NCI-H2196 treated with DMSO at 0.1 percent for 48 hours (cell line): ENCODE results near the gene CELSR3.
A peak's percentile ranks its signal among the peaks of the same experiment; 100 is the strongest.

ENCODE experiments used
- DNase-seq: peaks from one replicate; lab custom pipeline; 2025; ENCODE audit not compliant: unreplicated experiment; lab: John Stamatoyannopoulos, UW

The CELSR3 gene

GRCh38 chr3:48662753-48663488, at the start of gene CELSR3:
CELSR3 (minus strand) TSS chr3:48662886; CDS start chr3:48662634, 252 bp downstream.
- peak; percentile 27 for DNase-seq

- no peak for DNase-seq
These were observed 49.0 kb upstream of the CELSR3 start for GRCh38 chr3:48711727-48712126.

- no peak for DNase-seq
These were observed 46.4 kb upstream of the CELSR3 start for GRCh38 chr3:48709051-48709461.

- no peak for DNase-seq
These were observed 45.8 kb upstream of the CELSR3 start for GRCh38 chr3:48708481-48708889.

- DNase-seq: no peak
These were observed 44.5 kb upstream of the CELSR3 start for GRCh38 chr3:48707157-48707556.

GRCh38 chr3:48702320-48702920, 39.7 kb upstream of the CELSR3 start:
- no peak for DNase-seq

GRCh38 chr3:48700731-48701405, 38.2 kb upstream of the CELSR3 start:
- DNase-seq: no peak

GRCh38 chr3:48698891-48699290, 36.2 kb upstream of the CELSR3 start:
- no peak for DNase-seq

GRCh38 chr3:48697952-48698351, 35.3 kb upstream of the CELSR3 start:
- no peak for DNase-seq

GRCh38 chr3:48696601-48697000, 33.9 kb upstream of the CELSR3 start:
- DNase-seq: no peak

GRCh38 chr3:48696156-48696555, 33.5 kb upstream of the CELSR3 start:
- no peak for DNase-seq

- no peak for DNase-seq
These were observed 32.7 kb upstream of the CELSR3 start for GRCh38 chr3:48695393-48695753.

- no peak for DNase-seq
These were observed 32.1 kb upstream of the CELSR3 start for GRCh38 chr3:48694610-48695392.

GRCh38 chr3:48693826-48694225, 31.1 kb upstream of the CELSR3 start:
- DNase-seq: no peak

GRCh38 chr3:48692551-48692950, 29.9 kb upstream of the CELSR3 start:
- DNase-seq: no peak

- no peak for DNase-seq
These were observed 28.3 kb upstream of the CELSR3 start for GRCh38 chr3:48690846-48691458.

- DNase-seq: no peak
These were observed 26.7 kb upstream of the CELSR3 start for GRCh38 chr3:48689384-48689783.

- DNase-seq: no peak
These were observed 26.0 kb upstream of the CELSR3 start for GRCh38 chr3:48688737-48689075.

GRCh38 chr3:48688032-48688736, 25.5 kb upstream of the CELSR3 start:
- DNase-seq: no peak

GRCh38 chr3:48687220-48687678, 24.6 kb upstream of the CELSR3 start:
- DNase-seq: no peak
